Chondrocyte (in vitro differentiated cells): ENCODE data around the gene RCC2. TPM values are rescaled to one million over a fixed set of nuclear protein-coding genes. Genes with fewer than 3 reads are reported as not detected.

ENCODE experiments used
- DNase-seq: peaks from one replicate; pipeline ENCODE4 v3.0.0; 2021; ENCODE audit warnings: mixed read lengths, low spot score
- H3K27ac Mint-ChIP-seq: one replicate; pipeline ENCODE4 v1.8.0; 2021; ENCODE audit warnings: mild to moderate bottlenecking, moderate library complexity, mixed read lengths; ENCODE audit not compliant: unreplicated experiment
- H3K27me3 Mint-ChIP-seq: 2 replicates; pipeline ENCODE4 v1.8.0; 2021; ENCODE audit warnings: low read depth, mixed read lengths
- H3K36me3 Mint-ChIP-seq: 2 replicates; pipeline ENCODE4 v1.8.0; 2021; ENCODE audit warnings: low read depth, mixed read lengths
- H3K4me1 Mint-ChIP-seq: 2 replicates; pipeline ENCODE4 v1.8.0; 2021; ENCODE audit warnings: low read depth, mild to moderate bottlenecking, mixed read lengths
- H3K4me3 Mint-ChIP-seq: one replicate; pipeline ENCODE4 v1.8.0; 2021; ENCODE audit warnings: mild to moderate bottlenecking, moderate library complexity, mixed read lengths; ENCODE audit not compliant: unreplicated experiment
- H3K9me3 Mint-ChIP-seq: 2 replicates; pipeline ENCODE4 v1.8.0; 2021; ENCODE audit warnings: low read depth, mixed read lengths
- CTCF ChIP-seq: fragments of 200-600 bp; sonication (generic); IDR thresholded peaks from 2 replicates; pipeline ENCODE4 v1.5.0; 2021; ENCODE audit warnings: antibody characterized with exemption, mild to moderate bottlenecking, moderate library complexity
- total RNA-seq: library from RNA; stranded (reverse); gene quantifications from 3 replicates; pipeline ENCODE4 v1.2.1, GENCODE V29; 2021

Gene RCC2
- total RNA-seq, 1 donor from 2014 or later = 90.0 TPM

- TF ChIP-seq CTCF = no peak
- Mint-ChIP-seq H3K27me3 (peaks cover 13% of the 10 kb centered on the region), H3K27ac (no peak overlapping the region), H3K4me3 (no peak overlapping the region), H3K36me3 (no peaks in the 10 kb centered on the region), H3K4me1 (no peaks in the 10 kb centered on the region), H3K9me3 (no peaks in the 10 kb centered on the region)
- DNase-seq = no peak
Measured at GRCh38 chr1:17466359-17466758, 26.9 kb upstream of the RCC2 start.

GRCh38 chr1:17465228-17465627, 25.8 kb upstream of the RCC2 start:
- Mint-ChIP-seq H3K36me3 (no peaks in the 10 kb centered on the region), H3K9me3 (no peaks in the 10 kb centered on the region), H3K4me1 (no peaks in the 10 kb centered on the region), H3K27ac (no peak overlapping the region), H3K4me3 (no peak overlapping the region), H3K27me3 (peaks cover 11% of the 10 kb centered on the region)
- TF ChIP-seq CTCF = no peak
- DNase-seq = no peak

GRCh38 chr1:17463991-17464390, 24.5 kb upstream of the RCC2 start:
- no peaks in the 10 kb centered on the region for H3K4me1 Mint-ChIP-seq
- peaks cover 12% of the 10 kb centered on the region for H3K27me3 Mint-ChIP-seq
- no peaks in the 10 kb centered on the region for H3K9me3 Mint-ChIP-seq
- no peak for TF ChIP-seq CTCF
- no peak overlapping the region for H3K27ac Mint-ChIP-seq
- H3K36me3 Mint-ChIP-seq = no peaks in the 10 kb centered on the region
- no peak overlapping the region for H3K4me3 Mint-ChIP-seq
- DNase-seq = no peak

GRCh38 chr1:17462669-17463068, 23.2 kb upstream of the RCC2 start:
- DNase-seq = no peak
- no peak overlapping the region for H3K4me3 Mint-ChIP-seq
- peaks cover 11% of the 10 kb centered on the region for H3K27me3 Mint-ChIP-seq
- H3K4me1 Mint-ChIP-seq = no peaks in the 10 kb centered on the region
- no peak for TF ChIP-seq CTCF
- no peaks in the 10 kb centered on the region for H3K9me3 Mint-ChIP-seq
- no peak overlapping the region for H3K27ac Mint-ChIP-seq
- H3K36me3 Mint-ChIP-seq = no peaks in the 10 kb centered on the region

- Mint-ChIP-seq H3K27ac (no peak overlapping the region), H3K36me3 (no peaks in the 10 kb centered on the region), H3K27me3 (peaks cover 10% of the 10 kb centered on the region), H3K9me3 (no peaks in the 10 kb centered on the region), H3K4me1 (no peaks in the 10 kb centered on the region), H3K4me3 (no peak overlapping the region)
- no peak for TF ChIP-seq CTCF
- DNase-seq = no peak
Measured at GRCh38 chr1:17460219-17460618, 20.7 kb upstream of the RCC2 start.
